Stimulated activated CD8-positive, alpha-beta memory T cell treated with anti-CD3 and anti-CD28 coated beads, Interleukin-12 subunit alpha, Interleukin-12 subunit beta, amount 100 ng/mL, for 4 hours (primary cell): ENCODE results near the gene HTR6.
"Not testable (repeated sequence)": the region's sequence is repeated elsewhere in the genome, so short reads cannot be mapped to it uniquely, and the experiment has no call there.

ENCODE experiments used
- DNase-seq: peaks from one replicate; pipeline ENCODE4 v3.0.0-alpha.2; 2020; ENCODE audit warnings: low read depth

The HTR6 gene

GRCh38 chr1:19664453-19665185 is at the start of gene HTR6:
HTR6 (plus strand) TSS chr1:19664875; CDS start chr1:19665754, 879 bp downstream.
- no peak for DNase-seq

GRCh38 chr1:19615438-19615837 is 49.2 kb upstream of the HTR6 start:
- DNase-seq, result no peak

DNA sequence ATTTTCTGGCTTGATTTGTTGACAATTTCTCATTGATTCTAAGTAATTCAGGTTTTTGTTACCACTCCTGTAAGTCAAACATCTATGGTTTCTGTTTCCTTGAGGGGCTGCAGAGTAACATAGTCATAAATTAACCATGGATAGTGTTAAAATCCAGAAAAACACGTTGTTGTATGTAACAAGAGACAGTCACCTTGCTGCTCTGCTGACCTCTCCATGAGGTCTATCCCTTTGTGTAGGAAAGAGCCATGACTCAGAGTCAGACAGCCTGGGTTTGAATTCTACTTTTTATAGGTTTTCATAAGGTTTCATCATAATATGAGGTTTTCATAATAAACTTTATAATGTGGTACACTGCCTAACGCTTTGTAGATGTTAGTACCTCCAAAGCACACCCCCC is 48.2 kb upstream of the HTR6 start:
- DNase-seq, result no peak

- DNase-seq, result no peak
Observed at GRCh38 chr1:19617376-19617775, 47.3 kb upstream of the HTR6 start.

- no peak for DNase-seq
Observed at GRCh38 chr1:19618428-19618827, 46.2 kb upstream of the HTR6 start.

- no peak for DNase-seq
Observed at GRCh38 chr1:19619697-19620384, 44.8 kb upstream of the HTR6 start.

GRCh38 chr1:19620786-19621185 is 43.9 kb upstream of the HTR6 start:
- DNase-seq, result no peak

DNA sequence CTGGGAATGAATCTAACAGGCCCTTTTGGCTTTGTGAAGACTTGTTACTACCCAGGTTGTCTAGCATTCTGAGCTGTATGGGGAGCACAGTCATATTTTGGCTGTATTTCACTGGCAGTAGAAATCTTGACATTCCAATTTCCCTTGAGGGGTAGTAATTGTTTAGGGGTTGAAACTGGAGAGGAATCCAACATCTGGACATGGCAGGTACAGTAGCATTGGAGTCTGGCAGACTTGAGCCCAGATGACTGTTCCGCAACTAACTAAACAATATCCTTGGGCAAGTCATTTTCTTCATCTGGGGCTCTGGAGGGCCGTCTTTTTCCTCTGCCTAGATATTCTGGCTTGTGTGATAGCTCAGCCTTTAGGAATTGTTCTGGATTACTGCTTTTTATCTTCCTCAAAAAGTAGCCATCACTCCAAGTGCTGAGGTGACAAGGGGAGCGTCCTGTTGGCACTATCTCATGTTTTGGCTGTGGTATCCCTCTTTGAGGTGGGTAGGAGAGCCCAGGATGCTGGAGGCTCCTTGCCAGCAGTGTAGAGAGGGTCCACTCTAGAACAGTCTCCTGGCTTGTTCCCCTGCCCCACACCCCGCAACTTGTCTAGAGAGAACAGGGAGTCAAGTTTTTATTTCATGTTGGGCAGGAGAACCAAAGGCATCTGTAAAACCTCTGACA is 43.3 kb upstream of the HTR6 start:
- DNase-seq, result no peak

GRCh38 chr1:19622204-19622603 is 42.5 kb upstream of the HTR6 start:
- DNase-seq, result no peak

GRCh38 chr1:19623523-19623922 is 41.2 kb upstream of the HTR6 start:
- no peak for DNase-seq

DNA sequence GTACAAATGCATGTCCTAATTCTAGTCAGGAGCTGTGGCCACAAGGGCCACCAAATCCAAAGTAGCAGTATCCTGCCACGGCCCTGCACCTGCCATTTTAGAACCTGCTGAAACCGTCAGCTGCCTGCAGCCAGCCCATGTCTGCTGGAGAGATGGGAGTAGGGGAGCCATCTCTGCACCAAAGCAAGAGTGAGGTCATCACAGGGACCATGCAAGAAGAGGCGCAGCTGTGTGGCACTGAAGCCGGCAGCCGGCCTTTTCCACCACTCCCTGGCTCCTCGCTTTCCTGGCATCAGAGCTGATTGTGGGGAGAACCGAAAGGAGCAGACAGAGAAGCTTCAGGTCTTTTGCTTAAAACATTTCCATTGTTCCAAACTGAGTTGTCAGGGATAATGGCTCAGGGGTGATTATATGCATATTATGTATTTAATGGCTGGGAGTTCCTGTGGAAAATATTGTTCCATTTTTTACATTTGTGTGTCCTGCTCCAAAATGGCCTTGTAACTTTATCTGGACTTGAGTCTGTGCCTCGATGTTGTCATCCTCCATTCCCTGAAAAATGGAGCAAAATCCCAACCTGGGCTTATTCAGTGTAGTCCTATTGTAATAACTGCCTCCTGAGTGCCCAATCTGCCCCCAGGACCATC is 39.3 kb upstream of the HTR6 start:
- no peak for DNase-seq

- no peak for DNase-seq
Observed at GRCh38 chr1:19628879-19629278, 35.8 kb upstream of the HTR6 start.

- DNase-seq, result no peak
Observed at GRCh38 chr1:19629357-19629756, 35.3 kb upstream of the HTR6 start.

DNA sequence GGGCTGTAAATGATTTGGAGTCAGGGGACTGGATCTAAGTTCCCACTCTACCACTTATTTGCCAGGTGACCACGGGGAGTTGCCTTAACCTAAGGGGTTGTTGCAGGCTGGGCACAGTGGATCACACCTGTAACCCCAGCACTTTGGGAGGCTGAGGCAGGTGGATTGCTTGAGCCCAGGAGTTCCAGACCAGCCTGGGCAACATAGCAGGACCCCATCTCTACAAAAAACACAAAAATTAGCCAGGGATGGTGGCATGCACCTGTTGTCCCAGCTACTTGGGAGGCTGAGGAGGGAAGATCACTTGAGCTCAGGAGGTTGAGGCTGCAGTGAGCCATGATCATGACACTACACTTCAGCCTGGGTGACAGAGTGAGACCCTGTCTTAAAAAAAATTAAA is 34.5 kb upstream of the HTR6 start:
- DNase-seq, result not testable (repeated sequence)

- DNase-seq, result no peak
Observed at GRCh38 chr1:19630720-19631395, 33.8 kb upstream of the HTR6 start.

GRCh38 chr1:19632211-19632610 is 32.5 kb upstream of the HTR6 start:
- no peak for DNase-seq

- no peak for DNase-seq
Observed at GRCh38 chr1:19633106-19633505, 31.6 kb upstream of the HTR6 start.

DNA sequence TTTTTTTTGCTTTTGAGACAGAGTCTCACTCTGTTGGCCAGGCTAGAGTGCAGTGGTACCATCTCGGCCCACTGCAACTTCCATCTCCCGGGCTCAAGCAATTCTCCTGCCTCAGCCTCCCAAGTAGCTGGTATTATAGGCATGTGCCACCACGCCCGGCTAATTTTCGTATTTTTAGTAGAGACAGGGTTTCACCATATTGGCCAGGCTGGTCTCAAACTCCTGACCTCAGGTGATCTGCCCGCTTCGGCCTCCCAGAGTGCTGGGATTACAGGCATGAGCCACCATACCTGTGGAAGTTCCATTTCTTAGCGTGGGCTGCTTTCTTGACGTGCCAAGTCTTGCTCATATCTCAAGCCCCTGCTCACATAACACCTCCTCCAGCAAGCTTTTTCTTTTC is 29.6 kb upstream of the HTR6 start:
- not testable (repeated sequence) for DNase-seq

DNA sequence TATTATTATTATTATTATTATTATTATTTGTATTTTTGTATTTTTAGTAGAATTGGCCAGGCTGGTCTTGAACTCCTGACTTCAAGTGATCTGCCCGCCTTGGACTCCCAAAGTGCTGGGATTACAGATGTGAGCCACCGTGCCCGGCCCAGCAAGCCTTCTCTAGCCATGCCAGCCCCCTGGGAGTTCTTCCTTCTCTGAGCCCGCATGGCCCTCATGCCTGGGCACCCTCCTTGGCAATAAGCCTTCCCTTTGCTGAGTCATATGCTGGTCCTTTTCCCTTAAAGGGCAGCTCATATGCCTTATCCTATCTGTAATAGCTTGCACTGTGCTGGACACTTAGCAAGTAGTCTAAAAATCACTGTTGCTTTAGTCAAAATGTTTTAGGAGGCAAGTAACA is 29.0 kb upstream of the HTR6 start:
- DNase-seq, result no peak

- DNase-seq, result no peak
Observed at GRCh38 chr1:19636065-19636464, 28.6 kb upstream of the HTR6 start.

DNA sequence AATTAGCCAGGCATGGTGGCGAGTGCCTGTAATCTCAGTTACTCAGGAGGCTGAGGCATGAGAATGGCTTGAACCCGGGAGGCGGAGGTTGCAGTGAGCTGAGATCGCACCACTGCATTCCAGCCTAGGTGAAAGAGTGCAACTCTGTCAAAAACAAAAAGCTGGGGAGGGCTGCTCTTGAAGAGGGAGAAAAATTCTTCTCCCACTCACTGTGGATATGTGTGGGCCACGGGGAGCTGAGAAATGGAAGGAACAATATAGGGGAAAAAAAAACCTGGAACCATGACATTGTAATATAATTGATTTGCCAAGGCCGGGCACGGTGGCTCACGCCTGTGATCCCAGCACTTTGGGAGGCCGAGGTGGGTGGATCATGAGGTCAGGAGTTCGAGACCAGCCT is 27.9 kb upstream of the HTR6 start:
- not testable (repeated sequence) for DNase-seq

DNA sequence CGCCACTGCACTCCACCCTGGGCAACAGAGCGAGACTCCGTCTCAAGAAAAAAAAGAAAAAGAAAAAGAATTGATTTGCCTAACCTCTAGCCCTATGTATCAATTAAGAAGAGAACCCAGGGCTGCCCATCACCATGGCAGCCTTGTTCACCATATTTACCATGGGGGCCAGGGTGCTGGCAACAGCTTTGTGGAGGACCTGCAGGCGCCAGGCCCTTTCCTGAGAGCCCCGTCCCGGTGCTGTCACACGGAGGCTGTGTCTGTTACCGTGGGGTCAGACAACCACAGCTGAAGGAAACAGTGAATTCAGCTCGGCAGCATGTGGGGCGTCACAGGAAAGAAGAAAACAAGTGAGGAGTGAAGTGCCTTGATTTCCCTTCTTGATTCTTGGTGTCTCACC is 27.1 kb upstream of the HTR6 start:
- no peak for DNase-seq
